Measurements from ENCODE around the gene MCF2L.

DNA sequence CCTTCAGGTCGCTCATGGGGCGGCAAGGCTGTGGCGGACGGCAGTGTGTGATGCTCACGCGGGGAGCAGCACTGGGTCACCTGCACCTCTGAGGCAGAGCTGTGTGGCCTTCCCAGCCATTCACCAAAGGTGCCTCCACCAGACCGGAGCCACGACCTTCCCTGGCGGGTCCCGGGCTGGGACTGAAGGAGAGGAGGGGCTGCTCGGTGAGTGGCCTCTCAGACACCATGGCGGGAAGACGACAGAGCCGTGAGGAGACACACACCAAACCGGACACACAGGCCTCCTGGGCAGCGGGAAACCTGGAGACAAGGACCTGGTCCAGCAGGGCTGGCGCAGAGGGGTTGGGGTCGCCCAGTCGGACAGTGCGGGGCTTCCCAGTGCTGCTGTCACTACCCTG lies 7.5 kb downstream of the MCF2L start:
- TF ChIP-seq, protein P1, sequence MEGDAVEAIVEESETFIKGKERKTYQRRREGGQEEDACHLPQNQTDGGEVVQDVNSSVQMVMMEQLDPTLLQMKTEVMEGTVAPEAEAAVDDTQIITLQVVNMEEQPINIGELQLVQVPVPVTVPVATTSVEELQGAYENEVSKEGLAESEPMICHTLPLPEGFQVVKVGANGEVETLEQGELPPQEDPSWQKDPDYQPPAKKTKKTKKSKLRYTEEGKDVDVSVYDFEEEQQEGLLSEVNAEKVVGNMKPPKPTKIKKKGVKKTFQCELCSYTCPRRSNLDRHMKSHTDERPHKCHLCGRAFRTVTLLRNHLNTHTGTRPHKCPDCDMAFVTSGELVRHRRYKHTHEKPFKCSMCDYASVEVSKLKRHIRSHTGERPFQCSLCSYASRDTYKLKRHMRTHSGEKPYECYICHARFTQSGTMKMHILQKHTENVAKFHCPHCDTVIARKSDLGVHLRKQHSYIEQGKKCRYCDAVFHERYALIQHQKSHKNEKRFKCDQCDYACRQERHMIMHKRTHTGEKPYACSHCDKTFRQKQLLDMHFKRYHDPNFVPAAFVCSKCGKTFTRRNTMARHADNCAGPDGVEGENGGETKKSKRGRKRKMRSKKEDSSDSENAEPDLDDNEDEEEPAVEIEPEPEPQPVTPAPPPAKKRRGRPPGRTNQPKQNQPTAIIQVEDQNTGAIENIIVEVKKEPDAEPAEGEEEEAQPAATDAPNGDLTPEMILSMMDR (conservative IDR thresholded peaks at IDR 0.05; ENCODE audit: low read depth in 2 of 2), result no peak
- TF ChIP-seq POLR2AphosphoS5 (IDR thresholded peaks at IDR 0.05; ENCODE audit: low read depth) (no peak), EZH2phosphoT487 (IDR thresholded peaks at IDR 0.05; ENCODE audit: unreplicated experiment) (no peak), JUNB (IDR thresholded peaks at IDR 0.05; ENCODE audit: unreplicated experiment) (no peak), CREB1 (CRISPR knock-in tag; IDR thresholded peaks at IDR 0.05; ENCODE audit: low read depth) (no peak), EZH2 (IDR thresholded peaks at IDR 0.05; ENCODE audit: low read depth, unreplicated experiment) (no peak), ZNF331 (CRISPR knock-in tag; IDR thresholded peaks at IDR 0.05; ENCODE audit: low read depth) (no peak), ZNF114 (CRISPR knock-in tag; IDR thresholded peaks at IDR 0.05) (no peak)
- TF ChIP-seq, protein P2, sequence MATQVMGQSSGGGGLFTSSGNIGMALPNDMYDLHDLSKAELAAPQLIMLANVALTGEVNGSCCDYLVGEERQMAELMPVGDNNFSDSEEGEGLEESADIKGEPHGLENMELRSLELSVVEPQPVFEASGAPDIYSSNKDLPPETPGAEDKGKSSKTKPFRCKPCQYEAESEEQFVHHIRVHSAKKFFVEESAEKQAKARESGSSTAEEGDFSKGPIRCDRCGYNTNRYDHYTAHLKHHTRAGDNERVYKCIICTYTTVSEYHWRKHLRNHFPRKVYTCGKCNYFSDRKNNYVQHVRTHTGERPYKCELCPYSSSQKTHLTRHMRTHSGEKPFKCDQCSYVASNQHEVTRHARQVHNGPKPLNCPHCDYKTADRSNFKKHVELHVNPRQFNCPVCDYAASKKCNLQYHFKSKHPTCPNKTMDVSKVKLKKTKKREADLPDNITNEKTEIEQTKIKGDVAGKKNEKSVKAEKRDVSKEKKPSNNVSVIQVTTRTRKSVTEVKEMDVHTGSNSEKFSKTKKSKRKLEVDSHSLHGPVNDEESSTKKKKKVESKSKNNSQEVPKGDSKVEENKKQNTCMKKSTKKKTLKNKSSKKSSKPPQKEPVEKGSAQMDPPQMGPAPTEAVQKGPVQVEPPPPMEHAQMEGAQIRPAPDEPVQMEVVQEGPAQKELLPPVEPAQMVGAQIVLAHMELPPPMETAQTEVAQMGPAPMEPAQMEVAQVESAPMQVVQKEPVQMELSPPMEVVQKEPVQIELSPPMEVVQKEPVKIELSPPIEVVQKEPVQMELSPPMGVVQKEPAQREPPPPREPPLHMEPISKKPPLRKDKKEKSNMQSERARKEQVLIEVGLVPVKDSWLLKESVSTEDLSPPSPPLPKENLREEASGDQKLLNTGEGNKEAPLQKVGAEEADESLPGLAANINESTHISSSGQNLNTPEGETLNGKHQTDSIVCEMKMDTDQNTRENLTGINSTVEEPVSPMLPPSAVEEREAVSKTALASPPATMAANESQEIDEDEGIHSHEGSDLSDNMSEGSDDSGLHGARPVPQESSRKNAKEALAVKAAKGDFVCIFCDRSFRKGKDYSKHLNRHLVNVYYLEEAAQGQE (IDR thresholded peaks at IDR 0.05; ENCODE audit: unreplicated experiment), result no peak
